Hematopoietic multipotent progenitor cell treated with erythropoietin and hydrocortisone succinate and interleukin-3 and kit ligand, for 6 days (in vitro differentiated cells): Measurements from ENCODE around the gene SIT1.
"Not testable (repeated sequence)": the region's sequence is repeated elsewhere in the genome, so short reads cannot be mapped to it uniquely, and the experiment has no call there.

Experiments used
- DNase-seq: peaks from one replicate; pipeline ENCODE4 v3.0.0-alpha.2; 2015

Gene SIT1

DNA sequence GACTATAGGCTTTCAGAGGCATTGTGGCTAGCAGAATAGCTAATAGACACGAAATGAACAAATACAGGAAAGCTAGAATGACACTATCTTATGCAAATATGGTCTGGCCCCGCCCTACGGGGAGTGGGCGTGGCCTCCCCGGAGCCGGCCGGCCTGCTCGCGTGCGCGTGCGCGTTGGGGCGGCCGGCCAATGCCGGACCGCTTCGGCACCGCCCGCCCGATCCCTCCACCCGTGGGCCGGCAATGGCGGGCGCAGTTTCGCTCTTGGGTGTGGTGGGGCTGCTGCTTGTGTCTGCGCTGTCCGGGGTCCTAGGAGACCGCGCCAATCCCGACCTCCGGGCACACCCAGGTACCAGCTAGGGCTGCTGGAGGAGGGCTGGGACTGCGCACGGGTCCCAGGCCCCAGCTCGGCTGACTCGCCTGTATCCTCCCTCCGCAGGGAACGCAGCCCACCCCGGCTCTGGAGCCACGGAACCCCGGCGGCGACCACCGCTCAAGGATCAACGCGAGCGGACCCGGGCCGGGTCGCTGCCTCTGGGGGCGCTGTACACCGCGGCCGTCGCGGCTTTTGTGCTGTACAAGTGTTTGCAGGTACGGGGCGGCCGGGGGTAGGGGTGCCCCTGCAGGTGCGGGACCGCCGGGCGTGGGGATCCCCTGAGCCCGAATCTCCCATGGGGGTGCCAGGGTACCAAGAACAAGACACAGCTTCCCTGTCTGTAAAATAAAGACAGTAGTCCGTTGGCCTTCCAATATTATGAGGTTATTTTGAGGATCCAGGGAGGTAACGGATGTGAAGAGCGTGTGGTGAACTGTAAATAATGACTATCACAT, 7.6 kb upstream of the SIT1 start, which contains the start of gene CCDC107:
Gene CCDC107 (plus strand): TSS at position 156 of the 831 bp plus-strand sequence. CDS start 88 bp downstream, at position 244.
- peak; percentile 89 for DNase-seq

DNA sequence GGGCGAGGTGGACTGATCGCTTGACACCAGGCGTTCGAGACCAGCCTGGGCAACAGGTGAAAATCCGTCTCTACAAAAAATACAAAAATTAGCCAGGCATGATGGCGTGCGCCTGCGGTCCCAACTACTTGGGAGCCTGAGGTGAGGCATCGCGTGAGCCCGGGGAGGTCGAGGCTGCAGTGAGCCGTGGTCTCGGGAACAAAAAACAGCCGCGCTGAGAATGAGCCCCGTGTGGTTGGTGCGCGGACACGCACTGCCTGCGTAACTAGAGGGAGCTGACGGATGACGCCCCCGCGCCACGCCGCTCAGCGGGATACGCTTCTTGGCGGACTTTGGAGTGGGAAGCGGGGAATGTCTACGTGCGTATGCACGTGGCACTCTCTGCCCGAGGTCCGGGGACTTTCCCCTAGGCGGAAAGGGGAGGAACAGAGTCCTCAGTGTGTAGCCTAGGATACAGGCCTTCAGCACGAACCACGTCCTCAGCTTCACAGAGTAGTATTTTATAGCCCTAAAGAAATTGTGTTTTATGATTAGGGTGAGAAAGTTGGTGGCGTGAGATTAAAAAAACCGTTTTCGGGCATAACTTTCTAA, 6.9 kb upstream of the SIT1 start, which contains the start of gene RMRP:
Gene RMRP (minus strand): TSS at position 474 of the 591 bp plus-strand sequence.
- DNase-seq: peak; percentile 99

DNA sequence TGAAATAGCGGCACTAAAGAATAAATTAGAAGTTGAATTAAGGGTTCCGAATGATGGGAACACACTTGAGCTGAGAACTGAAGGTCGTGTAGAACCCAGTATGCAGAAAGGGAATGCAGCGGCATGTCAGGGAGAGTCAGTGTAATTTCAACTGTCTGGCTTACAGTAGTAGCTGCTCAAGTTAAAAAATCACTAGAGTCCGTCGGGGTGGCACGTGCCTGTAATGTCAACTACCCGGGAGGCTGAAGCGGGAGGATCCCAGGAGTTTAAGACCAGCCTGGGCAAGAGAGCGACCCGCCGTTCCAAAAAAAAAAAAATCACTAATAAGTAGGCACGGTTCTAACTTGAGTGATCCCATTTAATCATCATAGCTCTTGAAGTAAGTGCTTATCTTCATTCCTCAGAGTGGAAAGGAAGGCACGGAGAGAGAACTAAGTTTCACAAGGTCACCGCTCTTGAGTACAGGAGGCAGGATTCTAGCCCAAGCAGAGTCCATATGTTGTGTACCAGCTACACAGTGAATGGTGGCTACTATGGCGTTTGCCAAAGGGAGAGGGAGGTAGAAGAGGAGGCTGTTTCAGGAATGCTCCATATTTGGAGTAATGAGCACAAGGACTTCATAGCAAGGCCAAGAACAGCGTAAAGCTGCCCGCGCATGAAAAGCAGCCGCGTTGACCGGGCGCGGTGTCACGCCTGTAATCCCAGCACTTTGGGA, 6.3 kb upstream of the SIT1 start:
- peak; percentile 59 for DNase-seq

DNA sequence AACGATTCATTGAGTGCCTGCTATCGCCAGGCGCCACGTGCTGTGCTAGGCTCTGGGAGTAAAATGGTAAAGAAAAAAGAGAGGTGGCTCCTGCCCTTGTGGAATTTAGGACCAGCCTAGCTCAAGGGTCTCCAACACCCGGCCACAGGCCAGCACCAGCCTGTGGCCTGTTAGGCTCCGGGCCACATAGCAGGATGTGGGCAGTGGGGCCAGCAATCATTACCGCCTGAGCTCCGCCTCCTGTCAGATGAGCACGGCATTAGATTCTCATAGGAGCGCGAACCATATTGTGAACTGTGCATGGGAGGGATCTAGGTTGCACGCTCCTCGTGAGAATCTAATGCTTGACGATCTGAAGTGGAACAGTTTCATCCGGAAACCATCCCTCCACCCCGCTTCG, 5.6 kb upstream of the SIT1 start:
- DNase-seq: peak; percentile 45

DNA sequence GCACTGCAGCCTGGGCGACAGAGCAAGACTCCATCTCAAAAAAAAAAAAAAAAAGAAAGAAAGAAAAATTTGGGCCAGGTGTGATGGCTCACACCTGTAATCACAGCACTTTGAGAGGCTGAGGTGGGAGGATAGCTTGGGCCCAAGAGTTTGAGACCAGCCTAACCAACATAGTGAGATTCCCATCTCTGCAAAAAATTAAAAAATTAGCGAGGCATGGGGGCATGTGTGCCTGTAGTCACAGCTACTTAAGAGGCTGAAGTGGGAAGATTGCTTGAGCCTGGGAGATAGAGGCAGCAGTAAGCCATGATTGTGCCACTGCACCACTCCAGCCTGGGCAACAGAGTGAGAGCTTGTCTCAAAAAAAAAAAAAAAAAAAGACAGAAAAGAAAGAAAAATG, 2.9 kb upstream of the SIT1 start:
- no peak for DNase-seq

DNA sequence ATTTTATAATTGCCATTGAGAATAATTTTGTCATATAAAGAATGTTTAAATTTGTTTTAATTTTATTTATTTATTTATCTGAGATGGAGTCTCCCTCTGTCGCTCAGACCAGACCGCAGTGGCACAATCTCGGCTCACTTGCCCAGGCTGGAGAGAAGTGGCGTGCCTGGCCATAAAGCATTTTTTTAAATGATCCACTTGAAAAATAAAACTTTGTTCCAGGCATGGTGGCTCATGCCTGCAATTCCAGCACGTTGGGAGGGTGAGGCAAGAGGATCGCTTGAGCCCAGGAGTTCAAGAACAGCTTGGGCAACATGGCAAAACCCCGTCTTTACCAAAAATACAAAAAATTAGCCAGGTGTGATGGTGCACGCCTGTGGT, 2.1 kb upstream of the SIT1 start:
- DNase-seq: no peak

DNA sequence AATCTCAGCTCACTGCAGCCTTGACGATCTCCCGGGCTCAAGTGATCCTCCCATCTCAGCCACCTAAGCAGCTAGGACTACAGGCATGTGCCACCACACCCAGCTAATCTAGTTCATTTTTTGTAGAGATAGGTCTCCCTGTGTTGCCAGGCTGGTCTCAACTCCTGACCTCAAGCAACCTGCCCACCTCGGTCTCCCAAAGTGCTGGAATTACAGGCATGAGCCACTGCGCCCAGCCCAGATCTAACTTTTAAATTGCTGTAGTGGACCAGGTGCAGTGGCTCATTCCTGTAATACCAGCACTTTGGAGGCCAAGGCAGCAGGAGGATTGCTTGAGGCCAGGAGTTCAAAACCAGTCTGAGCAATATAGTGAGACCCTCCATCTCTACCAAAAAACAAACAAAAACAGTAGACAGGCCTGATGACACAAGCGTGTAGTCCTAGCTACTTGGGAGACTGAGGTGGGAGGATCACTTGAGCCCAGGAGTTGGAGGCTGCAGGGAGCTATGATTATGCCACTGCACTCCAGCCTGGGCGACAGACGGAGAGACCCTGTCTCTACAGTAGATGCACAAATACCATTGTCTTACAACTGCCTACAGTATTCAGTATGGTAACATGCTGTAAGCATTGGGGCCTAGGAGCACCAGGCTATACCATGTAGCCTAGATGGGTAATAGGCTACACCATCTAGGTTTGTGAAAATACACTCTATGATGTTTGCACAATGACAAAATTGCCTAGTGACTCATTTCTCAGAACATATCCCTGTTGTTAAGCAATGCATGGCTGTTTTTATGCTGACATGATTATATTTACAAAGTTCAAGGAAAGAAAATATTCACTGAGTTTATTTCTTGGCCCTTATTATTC, 1.5 kb upstream of the SIT1 start:
- peak; percentile 52 for DNase-seq

DNA sequence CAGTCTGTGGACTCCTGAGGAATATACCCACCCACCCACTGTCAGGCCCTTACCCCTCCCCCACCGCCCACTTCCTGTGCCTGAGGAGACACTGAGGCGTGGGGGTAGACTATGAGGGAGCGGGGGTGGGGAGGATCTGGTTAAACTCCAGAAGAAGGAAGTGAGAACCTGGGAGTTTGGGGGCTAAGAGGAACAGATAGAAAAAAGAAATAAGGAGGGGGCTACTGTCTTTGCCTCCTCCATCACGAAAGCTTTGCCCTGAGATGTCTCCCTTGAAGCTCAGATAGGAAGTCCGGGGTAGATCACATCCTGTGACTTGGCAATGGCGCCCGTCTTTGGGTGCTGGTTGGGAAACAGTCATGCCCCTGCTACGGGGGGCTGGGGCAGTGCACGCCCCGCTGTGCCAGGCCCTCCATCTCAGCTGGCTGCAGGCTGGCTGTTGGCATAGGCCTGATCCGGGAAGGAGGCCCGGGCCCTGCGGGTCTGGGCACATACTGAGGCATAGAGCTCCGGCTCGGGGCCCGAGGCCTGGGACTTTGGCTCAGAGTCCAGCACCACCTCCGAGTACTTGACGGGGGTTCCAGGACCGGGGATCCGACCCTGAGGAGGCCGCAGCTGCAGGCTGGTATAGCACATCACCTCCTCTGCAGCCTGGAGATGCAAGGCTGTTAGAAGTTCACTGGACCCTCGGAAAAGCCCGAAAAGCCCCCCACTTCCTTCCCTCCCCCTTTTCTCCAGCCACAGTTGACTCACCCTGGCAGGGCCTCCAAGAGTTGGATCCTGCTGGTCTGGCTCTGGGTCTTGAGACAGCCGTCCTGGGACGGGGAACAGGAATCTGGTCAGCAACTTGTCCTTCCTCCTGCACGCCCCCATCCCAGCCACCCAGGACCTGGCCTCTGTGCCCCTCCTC, 1.0 kb downstream of the SIT1 start:
- DNase-seq: peak; percentile 37

DNA sequence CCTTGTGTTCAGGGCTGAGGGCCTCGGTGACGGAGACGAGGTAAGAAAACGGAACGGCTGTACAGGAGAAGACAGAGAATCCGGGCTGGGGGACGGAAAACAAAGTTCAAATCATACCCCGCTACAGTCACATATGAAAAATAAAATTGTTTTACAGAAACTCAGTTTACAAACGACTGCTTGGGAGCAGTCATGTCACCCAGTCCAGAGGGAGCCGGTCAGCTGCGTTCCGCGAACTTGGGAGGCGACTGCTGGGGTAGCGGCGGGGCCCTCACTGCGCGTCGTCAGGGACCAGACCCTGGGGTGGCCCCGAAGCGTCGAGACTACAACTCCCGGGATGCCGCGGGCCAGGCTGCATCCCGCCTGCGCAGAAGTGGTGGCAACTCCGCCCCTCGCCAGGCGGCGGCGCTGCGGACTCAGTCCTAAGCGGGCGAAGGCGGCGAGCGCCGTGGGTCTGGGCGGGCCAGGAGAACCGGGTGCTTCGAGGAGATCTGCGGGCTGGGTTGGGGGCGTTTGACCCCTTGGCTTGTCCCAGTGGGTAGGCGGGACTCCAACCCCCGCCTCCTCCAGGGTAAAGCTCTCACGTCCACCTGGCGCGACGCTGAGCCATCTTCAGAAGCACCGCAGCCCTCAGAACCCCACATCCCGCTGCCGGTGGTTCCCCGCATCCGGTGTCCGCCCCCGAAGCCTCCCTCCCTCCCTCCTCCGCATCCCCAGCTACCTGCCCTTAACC, 4.0 kb downstream of the SIT1 start:
- peak; percentile 94 for DNase-seq

DNA sequence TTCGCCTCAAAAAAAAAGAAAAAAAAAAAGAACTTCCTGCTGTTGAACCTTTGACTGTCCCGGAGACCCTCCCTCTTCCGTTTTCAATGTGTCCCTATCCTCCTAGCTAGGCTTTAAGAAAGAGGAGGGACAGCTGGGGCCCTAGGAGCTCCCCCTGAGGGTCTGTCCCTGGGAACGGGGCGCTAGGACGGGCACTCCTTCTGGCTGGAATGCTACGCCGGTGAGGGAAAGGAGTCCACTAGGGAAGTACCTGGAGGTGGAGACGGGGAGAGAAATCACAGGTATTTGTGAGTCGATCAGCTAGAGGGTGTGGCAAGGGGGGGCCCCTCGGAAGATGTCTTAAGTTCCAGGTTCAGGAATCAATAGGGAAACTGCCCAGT, 4.6 kb downstream of the SIT1 start:
- no peak for DNase-seq

DNA sequence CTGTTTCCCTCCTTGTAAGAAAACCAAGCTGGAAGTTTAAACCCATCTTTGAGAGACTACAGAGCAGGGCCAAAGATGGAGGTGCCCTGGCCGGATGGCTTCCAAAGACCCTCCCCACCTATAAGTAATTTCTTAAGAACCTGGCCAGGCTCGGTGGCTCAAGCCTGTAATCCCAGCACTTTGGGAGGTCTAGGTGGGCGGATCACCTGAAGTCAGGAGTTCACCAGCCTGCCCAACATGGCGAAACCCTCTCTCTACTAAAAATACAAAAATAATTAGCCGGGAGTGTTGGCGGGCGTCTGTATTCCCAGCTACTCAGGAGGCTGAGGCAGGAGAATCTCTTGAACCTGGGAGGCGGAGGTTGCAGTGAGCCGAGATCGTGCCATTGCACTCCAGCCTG, 5.0 kb downstream of the SIT1 start:
- not testable (repeated sequence) for DNase-seq

DNA sequence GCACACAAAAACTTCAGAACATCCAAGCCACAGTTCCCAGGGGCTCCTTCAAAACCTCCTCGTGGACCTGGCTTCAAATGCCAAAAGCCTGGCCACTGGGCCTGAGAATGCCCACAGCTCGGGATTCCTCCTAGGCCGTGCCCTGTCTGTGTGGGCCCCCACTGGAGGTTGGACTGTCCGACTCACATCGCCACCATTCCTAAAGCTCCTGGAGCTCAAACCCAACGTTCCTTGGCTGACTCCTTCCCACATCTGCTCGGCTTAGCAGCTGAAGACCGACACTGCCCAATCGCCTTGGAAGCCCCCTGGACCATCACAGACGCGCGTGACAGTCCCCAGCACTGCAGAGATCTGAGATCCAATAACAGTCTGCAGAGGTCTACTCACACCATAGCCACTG, 7.7 kb downstream of the SIT1 start:
- no peak for DNase-seq

DNA sequence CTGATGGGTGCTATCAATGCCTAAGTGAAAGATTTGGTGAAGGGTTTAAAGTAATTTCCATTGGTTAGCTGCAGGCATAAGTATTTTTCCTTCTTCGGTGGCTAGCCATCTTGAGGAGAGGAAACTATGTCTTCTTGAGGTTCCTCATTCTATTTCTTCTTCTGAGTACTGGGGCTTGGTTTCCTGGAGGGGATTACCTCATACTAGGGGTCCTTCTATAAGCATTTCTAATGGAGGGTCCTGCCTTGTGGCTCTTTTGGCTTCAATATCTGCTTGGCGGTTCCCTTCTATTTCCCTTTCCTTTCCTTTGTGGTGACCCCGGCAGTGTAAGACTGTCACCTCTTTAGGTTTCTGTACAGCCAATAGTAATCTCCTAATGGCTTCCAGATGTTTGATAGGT, 9.3 kb downstream of the SIT1 start:
- DNase-seq: not testable (repeated sequence)

DNA sequence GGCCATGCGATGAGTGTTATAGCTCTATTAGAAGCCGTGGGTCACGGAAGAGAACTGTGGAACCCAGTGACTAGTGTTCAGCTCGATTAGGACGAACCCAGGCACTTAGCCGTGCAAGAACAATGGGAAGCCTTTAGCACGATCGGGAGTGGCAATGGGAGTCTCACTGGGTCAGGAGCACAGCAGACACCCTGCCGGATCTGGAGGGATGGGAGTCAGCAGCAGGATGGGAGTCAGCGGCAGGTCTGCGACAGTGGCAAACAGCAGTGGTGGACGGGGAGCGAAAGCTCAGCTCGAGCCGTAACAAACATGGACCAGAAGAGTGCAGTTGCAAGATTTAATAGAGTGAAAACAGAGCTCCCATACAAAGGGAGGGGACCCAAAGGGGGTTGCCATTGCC, 10.3 kb downstream of the SIT1 start:
- not testable (repeated sequence) for DNase-seq

DNA sequence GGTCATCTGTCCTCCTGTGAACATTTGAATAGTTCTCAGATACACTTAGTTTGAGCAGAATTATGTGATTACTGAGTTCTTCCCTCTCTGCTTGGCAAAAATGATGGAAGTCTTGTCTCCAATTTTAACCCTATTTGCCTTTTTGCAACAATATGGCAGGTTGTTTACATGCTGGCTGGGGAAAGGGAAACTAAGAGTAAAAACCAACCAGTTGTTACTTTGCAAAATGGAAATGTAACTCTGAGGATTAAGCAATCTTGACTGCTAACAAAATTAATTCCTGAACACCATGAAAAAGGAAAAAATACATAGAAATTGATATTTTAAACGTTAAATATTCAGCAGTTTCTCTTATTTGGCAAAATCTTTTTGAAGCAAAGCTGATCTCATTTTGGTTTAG, 11.1 kb downstream of the SIT1 start:
- DNase-seq: no peak

DNA sequence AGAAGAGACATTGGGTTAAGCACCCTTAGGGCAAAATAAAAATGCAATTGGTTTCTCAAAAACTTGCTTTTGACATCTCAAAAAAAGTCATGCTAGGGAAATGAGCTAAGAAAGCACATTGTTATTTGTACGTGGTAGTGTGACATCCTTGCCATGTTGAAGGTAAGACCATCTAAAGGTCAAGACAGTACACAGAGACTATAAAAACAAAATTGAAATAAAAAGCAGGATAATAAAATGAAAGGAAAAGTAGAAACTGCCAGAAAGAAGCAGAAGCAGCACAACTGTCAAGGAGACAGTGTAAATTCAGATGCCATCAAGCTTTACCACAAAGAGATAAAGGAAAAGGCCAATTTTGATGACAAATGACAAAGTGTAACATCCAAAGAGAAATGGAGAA, 11.5 kb downstream of the SIT1 start:
- not testable (repeated sequence) for DNase-seq

DNA sequence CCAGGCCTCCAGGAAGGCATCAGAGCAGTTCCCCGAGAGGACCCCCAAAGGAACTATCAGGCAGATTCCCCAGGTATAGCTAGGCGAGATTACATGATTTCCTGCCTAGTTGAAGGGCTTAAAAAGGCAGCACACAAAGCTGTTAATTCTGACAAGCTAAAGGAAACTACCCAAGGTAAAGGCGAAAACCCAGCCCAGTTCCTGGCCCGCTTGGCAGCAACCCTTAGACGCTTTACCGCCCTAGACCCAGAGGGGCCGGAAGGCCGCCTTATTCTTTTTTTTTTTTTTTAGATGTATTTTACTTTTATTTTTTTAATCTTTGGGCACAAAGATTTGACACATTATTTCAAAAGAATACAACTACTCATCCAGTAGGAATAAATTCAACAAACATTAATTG, 12.0 kb downstream of the SIT1 start:
- DNase-seq: not testable (repeated sequence)

DNA sequence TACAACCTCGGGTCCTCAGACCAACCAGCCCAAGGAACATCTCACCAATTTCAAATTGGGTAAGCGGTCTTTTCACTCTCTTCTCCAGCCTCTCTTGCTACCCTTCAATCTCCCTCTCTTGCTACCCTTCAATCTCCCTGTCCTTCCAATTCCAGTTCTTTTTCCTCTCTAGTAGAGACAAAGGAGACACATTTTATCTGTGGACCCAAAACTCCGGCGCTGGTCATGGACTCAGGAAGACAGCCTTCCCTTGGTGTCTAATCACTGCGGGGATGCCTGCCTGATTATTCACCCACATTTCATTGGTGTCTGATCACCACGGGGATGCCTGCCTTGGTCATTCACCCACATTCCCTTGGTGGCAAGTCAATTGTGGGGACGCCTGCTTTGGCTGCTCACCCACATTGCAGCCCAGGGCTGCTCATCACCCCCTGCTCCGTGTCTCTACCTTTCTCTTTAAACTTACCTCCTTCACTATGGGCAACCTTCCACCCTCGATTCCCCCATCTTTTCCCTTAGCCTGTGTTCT, 13.2 kb downstream of the SIT1 start:
- not testable (repeated sequence) for DNase-seq

DNA sequence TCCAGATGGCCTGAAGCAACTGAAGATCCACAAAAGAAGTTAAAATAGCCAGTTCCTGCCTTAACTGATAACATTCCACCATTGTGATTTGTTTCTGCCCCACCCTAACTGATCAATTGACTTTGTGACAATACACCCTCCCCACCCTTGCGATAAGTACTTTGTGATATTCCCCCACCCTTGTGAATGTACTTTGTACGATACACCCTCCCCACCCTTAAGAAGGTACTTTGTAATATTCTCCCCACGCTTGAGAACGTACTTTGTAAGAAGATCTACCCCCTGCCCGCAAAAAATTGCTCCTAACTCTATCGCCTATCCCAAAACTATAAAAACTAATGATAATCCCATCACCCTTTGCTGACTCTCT, 13.9 kb downstream of the SIT1 start:
- DNase-seq: not testable (repeated sequence)

DNA sequence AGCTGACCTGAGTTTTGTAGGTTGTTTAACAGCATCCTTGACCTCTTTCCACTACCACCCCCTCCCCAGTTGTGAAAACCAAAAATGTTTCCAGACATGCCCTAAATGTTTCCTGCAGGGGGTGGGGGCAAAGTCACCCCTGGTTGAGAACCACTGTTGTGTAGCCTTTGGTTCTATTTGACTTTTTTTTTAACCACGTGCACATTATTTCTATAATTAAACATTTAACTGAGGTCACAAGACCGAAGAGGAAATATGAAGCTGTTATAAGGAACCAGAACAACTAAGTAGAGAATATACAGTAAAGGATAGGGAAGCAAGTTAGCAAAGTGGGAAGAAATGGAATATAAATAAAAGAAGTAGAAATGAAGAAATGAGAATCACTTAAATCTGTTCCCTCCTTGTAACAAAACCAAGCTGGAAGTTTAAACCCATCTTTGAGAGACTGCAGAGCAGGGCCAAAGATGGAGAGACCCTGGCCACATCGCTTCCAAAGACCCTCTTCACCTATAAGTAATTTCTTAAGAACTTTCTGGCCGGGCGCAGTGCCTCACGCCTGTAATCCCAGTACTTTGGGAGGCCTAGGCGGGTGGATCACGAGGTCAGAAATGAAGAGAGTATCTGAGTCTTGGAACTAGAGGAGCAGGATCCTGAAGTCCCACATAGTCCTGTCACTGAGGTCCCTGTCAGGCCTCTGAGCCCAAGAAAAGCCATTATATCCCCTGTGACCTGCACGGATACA, 14.4 kb downstream of the SIT1 start:
- DNase-seq: no peak
